ENCODE measurements around the gene TRIM10. TPM values are rescaled to one million over a fixed set of nuclear protein-coding genes. Genes with fewer than 3 reads are reported as not detected.
A peak's percentile ranks its signal among the peaks of the same experiment; 100 is the strongest.
"Not testable (repeated sequence)": the region's sequence is repeated elsewhere in the genome, so short reads cannot be mapped to it uniquely, and the experiment has no call there.

Gene TRIM10
- total RNA-seq, 6 experiments from 2014 or later: 0.74 to 2.4 (median 1.4) TPM

DNA sequence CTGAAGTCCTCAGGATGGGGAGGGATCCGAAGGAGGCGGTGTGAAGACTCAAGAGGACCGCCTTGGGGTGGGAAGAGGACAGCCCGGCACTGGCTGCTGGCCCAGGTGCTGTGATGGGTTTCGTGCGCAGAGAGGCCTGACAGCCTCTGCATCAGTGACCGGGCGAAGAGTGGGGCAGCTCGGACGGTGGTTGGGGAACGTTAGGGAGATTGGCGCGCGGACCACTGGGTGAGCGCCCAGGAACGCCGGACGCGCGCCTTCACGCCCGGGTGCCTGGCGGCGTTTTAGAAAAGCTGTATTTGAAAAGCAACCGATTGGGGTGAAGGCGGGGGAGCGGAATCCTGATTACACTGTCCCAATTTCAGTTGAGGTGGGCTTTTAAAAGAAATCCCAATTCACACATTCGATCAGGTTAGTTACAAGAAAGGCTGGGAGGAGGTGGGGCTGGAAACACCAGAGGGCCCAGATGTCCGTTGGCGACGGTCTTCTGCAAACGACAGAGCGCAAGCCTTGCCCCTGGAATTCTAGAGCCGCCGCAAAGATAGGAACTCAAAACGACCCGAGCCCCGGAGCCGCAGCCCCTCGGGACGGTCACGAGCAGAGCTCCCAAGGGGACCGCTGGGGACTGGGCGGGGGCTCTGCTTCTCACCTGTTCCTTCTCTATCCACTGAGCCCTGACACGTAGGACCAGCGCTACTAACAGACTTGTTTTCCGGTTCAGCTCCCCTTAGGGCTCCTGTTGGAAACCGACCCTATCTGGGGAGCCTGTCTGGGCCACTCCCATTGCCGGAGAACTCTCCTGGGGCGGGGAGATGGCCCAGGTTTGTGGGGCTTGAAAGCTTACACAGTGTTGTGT lies 33.5 kb downstream of the TRIM10 start:
- DNase-seq (no peak), ATAC-seq (peak in 1 of 4 donors; percentile 15)
- H3K36me3 ChIP-seq: no peaks in the 10 kb centered on the region
- H3K4me3 ChIP-seq: no peak overlapping the region
- peaks cover 0 to 9% (median 2%) of the 10 kb centered on the region in 4 donors for H3K4me1 ChIP-seq
- peaks cover 0 to 8% of the 10 kb centered on the region in 2 donors for H3K27me3 ChIP-seq
- H3K27ac ChIP-seq: no peak overlapping the region
- intact Hi-C loops (cut with DNase I): no loop called here
- TF ChIP-seq, protein P1, sequence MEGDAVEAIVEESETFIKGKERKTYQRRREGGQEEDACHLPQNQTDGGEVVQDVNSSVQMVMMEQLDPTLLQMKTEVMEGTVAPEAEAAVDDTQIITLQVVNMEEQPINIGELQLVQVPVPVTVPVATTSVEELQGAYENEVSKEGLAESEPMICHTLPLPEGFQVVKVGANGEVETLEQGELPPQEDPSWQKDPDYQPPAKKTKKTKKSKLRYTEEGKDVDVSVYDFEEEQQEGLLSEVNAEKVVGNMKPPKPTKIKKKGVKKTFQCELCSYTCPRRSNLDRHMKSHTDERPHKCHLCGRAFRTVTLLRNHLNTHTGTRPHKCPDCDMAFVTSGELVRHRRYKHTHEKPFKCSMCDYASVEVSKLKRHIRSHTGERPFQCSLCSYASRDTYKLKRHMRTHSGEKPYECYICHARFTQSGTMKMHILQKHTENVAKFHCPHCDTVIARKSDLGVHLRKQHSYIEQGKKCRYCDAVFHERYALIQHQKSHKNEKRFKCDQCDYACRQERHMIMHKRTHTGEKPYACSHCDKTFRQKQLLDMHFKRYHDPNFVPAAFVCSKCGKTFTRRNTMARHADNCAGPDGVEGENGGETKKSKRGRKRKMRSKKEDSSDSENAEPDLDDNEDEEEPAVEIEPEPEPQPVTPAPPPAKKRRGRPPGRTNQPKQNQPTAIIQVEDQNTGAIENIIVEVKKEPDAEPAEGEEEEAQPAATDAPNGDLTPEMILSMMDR (IDR thresholded peaks at IDR 0.05): no peak
- TF ChIP-seq POLR2A (IDR thresholded peaks at IDR 0.05): no peak
- 45% methylated on average over 27 of the region's 50 CpGs for WGBS (ENCODE audit: insufficient coverage, low coverage, low lambda C conversion rate, missing lambda C conversion rate)
- H3K9me3 ChIP-seq: no peaks in the 10 kb centered on the region

DNA sequence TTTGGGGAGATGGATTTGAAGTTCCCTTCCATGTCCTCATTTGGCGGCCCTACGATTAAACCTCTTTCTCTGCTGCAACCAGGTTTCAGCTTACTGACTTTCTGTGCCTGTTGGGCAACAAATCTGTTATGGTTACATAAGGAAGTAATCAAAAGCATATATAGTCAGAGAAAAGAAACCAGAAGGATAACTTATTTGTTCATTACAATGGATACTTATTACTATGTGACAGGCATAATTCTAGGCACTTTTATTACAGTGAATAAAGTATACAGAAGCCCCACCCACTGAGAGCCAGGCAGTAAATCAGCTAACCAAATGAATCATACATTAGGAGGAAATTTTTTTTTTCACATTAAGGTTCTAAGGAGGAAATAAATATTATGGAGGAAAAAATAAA lies 38.5 kb downstream of the TRIM10 start:
- intact Hi-C loops (cut with DNase I): no loop called here
- Histone ChIP-seq H3K27me3 (no peaks in the 10 kb centered on the region), H3K4me3 (no peak overlapping the region), H3K9me3 (no peaks in the 10 kb centered on the region), H3K27ac (no peak overlapping the region), H3K36me3 (no peaks in the 10 kb centered on the region), H3K4me1 (peaks cover 0 to under 1% (median 0%) of the 10 kb centered on the region in 4 donors)
- 52% methylated on average over 2 of the region's 2 CpGs for WGBS (ENCODE audit: insufficient coverage, low coverage, low lambda C conversion rate, missing lambda C conversion rate)
- no peak for ATAC-seq
- DNase-seq: no peak
- TF ChIP-seq, protein P1 (IDR thresholded peaks at IDR 0.05): no peak
- no peak for TF ChIP-seq POLR2A (IDR thresholded peaks at IDR 0.05)

DNA sequence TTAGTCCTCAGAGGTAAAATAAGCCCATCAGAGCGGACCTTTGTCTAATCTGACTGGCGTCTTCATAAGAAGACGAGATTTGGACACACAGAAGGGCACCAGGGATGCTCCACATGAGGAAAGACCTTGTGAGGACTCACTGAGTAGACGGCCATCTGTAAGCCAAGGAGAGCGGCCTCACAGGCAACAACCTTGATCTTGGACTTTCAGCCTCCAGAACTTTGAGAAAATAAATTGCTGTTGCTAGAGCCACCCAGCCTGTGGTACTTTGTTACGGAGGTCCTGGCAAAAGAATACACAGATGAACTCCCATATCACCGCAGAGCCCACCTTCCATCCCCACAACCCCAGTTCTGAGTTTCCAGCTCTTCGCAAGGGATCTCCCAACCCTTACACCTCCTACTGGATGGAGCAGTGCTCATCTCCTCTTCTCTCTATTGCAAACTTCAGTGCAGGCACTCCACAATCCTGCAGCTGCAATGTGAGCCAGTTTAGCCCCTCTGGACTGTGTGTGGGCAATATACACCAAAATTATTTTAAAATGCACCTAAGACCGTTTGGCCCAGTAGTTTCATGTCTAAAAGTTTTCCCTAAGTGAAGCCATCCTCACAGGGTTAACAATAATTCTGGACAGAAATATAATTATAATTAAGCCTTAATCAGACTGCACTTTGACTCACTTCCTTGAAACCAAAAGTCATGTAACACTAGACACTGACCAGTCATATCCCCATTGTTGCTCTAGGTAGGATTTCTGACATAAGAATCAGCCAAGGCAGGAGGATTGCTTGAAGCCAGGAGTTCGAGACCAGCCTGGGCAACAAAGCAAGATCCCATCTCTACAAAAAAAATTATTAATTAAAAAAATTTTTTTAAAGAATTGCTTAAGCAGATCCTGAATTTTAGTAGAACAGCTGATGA lies 39.3 kb downstream of the TRIM10 start:
- no peak overlapping the region for H3K27ac ChIP-seq
- intact Hi-C loops (cut with DNase I): no loop called here
- H3K27me3 ChIP-seq: no peaks in the 10 kb centered on the region
- TF ChIP-seq, protein P1 (IDR thresholded peaks at IDR 0.05): no peak
- no peak for TF ChIP-seq POLR2A (IDR thresholded peaks at IDR 0.05)
- H3K9me3 ChIP-seq: no peaks in the 10 kb centered on the region
- 43% methylated on average over 3 of the region's 10 CpGs for WGBS (ENCODE audit: insufficient coverage, low coverage, low lambda C conversion rate, missing lambda C conversion rate)
- ATAC-seq (no peak), DNase-seq (no peak)
- H3K4me1 ChIP-seq: no peaks in the 10 kb centered on the region
- H3K4me3 ChIP-seq: no peak overlapping the region
- no peaks in the 10 kb centered on the region for H3K36me3 ChIP-seq

DNA sequence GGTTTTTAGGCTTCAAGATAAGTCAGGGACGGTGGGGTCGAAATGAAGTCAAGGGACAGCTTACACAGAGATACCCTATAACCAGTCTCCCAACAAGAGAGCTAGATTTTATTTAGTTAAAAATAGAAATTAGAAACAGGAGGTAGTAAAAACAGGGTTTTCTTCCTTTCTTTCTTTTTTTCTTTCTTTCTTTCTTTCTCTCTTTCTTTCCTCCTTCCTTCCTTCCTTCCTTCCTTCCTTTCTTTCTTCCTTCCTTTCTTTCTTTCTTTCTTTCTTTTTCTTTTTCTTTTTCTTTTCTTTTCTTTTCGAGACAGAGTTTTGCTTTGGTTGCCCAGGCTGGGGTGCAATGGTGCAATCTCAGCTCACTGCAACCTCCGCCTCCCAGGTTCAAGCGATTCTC lies 42.3 kb downstream of the TRIM10 start:
- H3K4me3 ChIP-seq; H3K27ac ChIP-seq; ATAC-seq; H3K36me3 ChIP-seq; H3K9me3 ChIP-seq; DNase-seq; intact Hi-C loops (cut with DNase I); H3K27me3 ChIP-seq; H3K4me1 ChIP-seq: not testable (repeated sequence)
- WGBS (ENCODE audit: insufficient coverage, low coverage, low lambda C conversion rate, missing lambda C conversion rate): 72% methylated on average over 5 of the region's 5 CpGs

Data from right lobe of liver (tissue), 6 donors.